GM15510 (cell line): ENCODE measurements around the gene MAP4K5.

ENCODE experiments used
- POLR2A ChIP-seq: IDR thresholded peaks from 3 replicates; pipeline ENCODE4 v1.6.1; 2011; ENCODE audit warnings: borderline replicate concordance; ENCODE audit not compliant: insufficient read length; ENCODE audit errors: extremely low read depth

Gene MAP4K5

GRCh38 chr14:50521912-50522341 lies 10.4 kb downstream of the MAP4K5 start:
- TF ChIP-seq POLR2A: no peak

GRCh38 chr14:50520947-50521815 lies 11.2 kb downstream of the MAP4K5 start:
- no peak for TF ChIP-seq POLR2A

- no peak for TF ChIP-seq POLR2A
Observed at GRCh38 chr14:50516091-50516490, 16.3 kb downstream of the MAP4K5 start.

- TF ChIP-seq POLR2A: no peak
Observed at GRCh38 chr14:50512463-50512862, 19.9 kb downstream of the MAP4K5 start.

GRCh38 chr14:50510157-50510556 lies 22.2 kb downstream of the MAP4K5 start:
- TF ChIP-seq POLR2A: no peak

GRCh38 chr14:50501642-50502041 lies 30.7 kb downstream of the MAP4K5 start:
- no peak for TF ChIP-seq POLR2A

- no peak for TF ChIP-seq POLR2A
Observed at GRCh38 chr14:50497351-50497750, 35.0 kb downstream of the MAP4K5 start.

GRCh38 chr14:50489851-50490250 lies 42.5 kb downstream of the MAP4K5 start:
- no peak for TF ChIP-seq POLR2A

- no peak for TF ChIP-seq POLR2A
Observed at GRCh38 chr14:50488521-50488920, 43.8 kb downstream of the MAP4K5 start.

- no peak for TF ChIP-seq POLR2A
Observed at GRCh38 chr14:50479041-50479440, 53.3 kb downstream of the MAP4K5 start.

- no peak for TF ChIP-seq POLR2A
Observed at GRCh38 chr14:50477760-50478159, 54.6 kb downstream of the MAP4K5 start.

GRCh38 chr14:50476134-50476533 lies 56.2 kb downstream of the MAP4K5 start:
- no peak for TF ChIP-seq POLR2A

GRCh38 chr14:50475460-50475859 lies 56.9 kb downstream of the MAP4K5 start:
- TF ChIP-seq POLR2A: no peak

- TF ChIP-seq POLR2A: no peak
Observed at GRCh38 chr14:50471838-50472465, 60.4 kb downstream of the MAP4K5 start.

- no peak for TF ChIP-seq POLR2A
Observed at GRCh38 chr14:50469982-50470381, 62.4 kb downstream of the MAP4K5 start.

GRCh38 chr14:50462111-50462510 lies 70.3 kb downstream of the MAP4K5 start:
- TF ChIP-seq POLR2A: no peak
